Astrocyte (in vitro differentiated cells and primary cell): ENCODE measurements around the gene WNT3. TPM values are rescaled to one million over a fixed set of nuclear protein-coding genes. Genes with fewer than 3 reads are reported as not detected.

Experiments used
- DNase-seq: peaks from one replicate; pipeline ENCODE4 v3.0.0-alpha.2; 2010; ENCODE audit warnings: low read depth
- FAIRE-seq: peaks from 2 replicates; lab custom pipeline; 2011; peaks lifted over from hg19 to GRCh38; lab: Jason Lieb, UNC
- H2AFZ ChIP-seq: 2 replicates; pipeline ENCODE4 v1.6.0; 2012; ENCODE audit warnings: low read depth, low read length, inconsistent platforms
- H3K27ac ChIP-seq: 2 replicates; pipeline ENCODE4 v1.5.1; 2011; ENCODE audit warnings: low read depth, low read length, inconsistent platforms
- H3K27me3 ChIP-seq: 2 replicates; pipeline ENCODE4 v1.6.0; 2011; ENCODE audit warnings: low read length, inconsistent platforms; ENCODE audit not compliant: insufficient read depth
- H3K36me3 ChIP-seq: 2 replicates; pipeline ENCODE4 v1.5.1; 2011; ENCODE audit warnings: low read length, inconsistent platforms; ENCODE audit not compliant: insufficient read depth
- H3K4me1 ChIP-seq: 2 replicates; pipeline ENCODE4 v1.5.1; 2011; ENCODE audit warnings: low read length, inconsistent platforms; ENCODE audit not compliant: insufficient read depth
- H3K4me2 ChIP-seq: 2 replicates; pipeline ENCODE4 v1.6.0; 2012; ENCODE audit warnings: low read length, inconsistent platforms
- H3K4me3 ChIP-seq: 2 replicates; pipeline ENCODE4 v1.5.1; 2011; ENCODE audit warnings: low read depth, mild to moderate bottlenecking, low read length, inconsistent platforms; ENCODE audit not compliant: insufficient read depth
- H3K79me2 ChIP-seq: 2 replicates; pipeline ENCODE4 v1.6.0; 2012; ENCODE audit warnings: mild to moderate bottlenecking, low read length, inconsistent platforms; ENCODE audit not compliant: insufficient read depth
- H3K9ac ChIP-seq: 2 replicates; pipeline ENCODE4 v1.6.0; 2012; ENCODE audit warnings: mild to moderate bottlenecking, low read length, inconsistent platforms
- H3K9me3 ChIP-seq: 2 replicates; pipeline ENCODE4 v1.5.1; 2012; ENCODE audit warnings: low read depth, mild to moderate bottlenecking, low read length, inconsistent platforms; ENCODE audit not compliant: insufficient read depth
- H4K20me1 ChIP-seq: 2 replicates; pipeline ENCODE4 v1.6.0; 2012; ENCODE audit warnings: low read length, inconsistent platforms; ENCODE audit not compliant: insufficient read depth
- H3K27ac Mint-ChIP-seq: one replicate; pipeline ENCODE4 v1.8.0; 2021; ENCODE audit warnings: mild to moderate bottlenecking, mixed read lengths; ENCODE audit not compliant: unreplicated experiment
- H3K27me3 Mint-ChIP-seq: one replicate; pipeline ENCODE4 v1.8.0; 2021; ENCODE audit warnings: low read depth, mixed read lengths; ENCODE audit not compliant: unreplicated experiment
- H3K36me3 Mint-ChIP-seq: one replicate; pipeline ENCODE4 v1.8.0; 2021; ENCODE audit warnings: low read depth, mixed read lengths; ENCODE audit not compliant: unreplicated experiment
- H3K4me1 Mint-ChIP-seq: one replicate; pipeline ENCODE4 v1.8.0; 2021; ENCODE audit warnings: low read depth, mixed read lengths; ENCODE audit not compliant: unreplicated experiment
- H3K4me3 Mint-ChIP-seq: one replicate; pipeline ENCODE4 v1.8.0; 2021; ENCODE audit warnings: mild to moderate bottlenecking, moderate library complexity, mixed read lengths; ENCODE audit not compliant: unreplicated experiment
- H3K9me3 Mint-ChIP-seq: one replicate; pipeline ENCODE4 v1.8.0; 2021; ENCODE audit warnings: mild to moderate bottlenecking, mixed read lengths; ENCODE audit not compliant: unreplicated experiment
- CTCF ChIP-seq: IDR thresholded peaks from 2 replicates; pipeline ENCODE4 v1.5.1; 2011; ENCODE audit warnings: low read depth, mild to moderate bottlenecking, inconsistent platforms, low read length, moderate library complexity; ENCODE audit not compliant: insufficient read depth
- EZH2 ChIP-seq: IDR thresholded peaks from 2 replicates; pipeline ENCODE4 v1.6.1; 2012; ENCODE audit warnings: mild to moderate bottlenecking, low read length, inconsistent platforms; ENCODE audit not compliant: insufficient read depth
- total RNA-seq: library from RNA; stranded (reverse); gene quantifications from 2 replicates; pipeline ENCODE4 v1.2.1, GENCODE V29; 2021

Gene WNT3
- total RNA-seq, 1 donor from 2014 or later: 2.4 TPM

- Histone ChIP-seq H3K9ac (no peak overlapping the region), H4K20me1 (no peaks in the 10 kb centered on the region), H3K27me3 (peaks cover 13% of the 10 kb centered on the region), H3K4me2 (no peak overlapping the region), H3K4me1 (peaks cover 16% of the 10 kb centered on the region), H2AFZ (no peak overlapping the region), H3K79me2 (no peaks in the 10 kb centered on the region), H3K9me3 (no peaks in the 10 kb centered on the region), H3K27ac (no peak overlapping the region), H3K4me3 (no peak overlapping the region), H3K36me3 (no peaks in the 10 kb centered on the region)
- Mint-ChIP-seq H3K27me3 (peaks cover 31% of the 10 kb centered on the region), H3K4me1 (peaks cover 10% of the 10 kb centered on the region), H3K4me3 (no peak overlapping the region), H3K36me3 (no peaks in the 10 kb centered on the region), H3K27ac (peak overlapping the region; percentile 62), H3K9me3 (no peaks in the 10 kb centered on the region)
- DNase-seq (no peak), FAIRE-seq (no peak)
- TF ChIP-seq CTCF (no peak), EZH2 (no peak)
Measured at GRCh38 chr17:46837521-46837920, 19.0 kb upstream of the WNT3 start.

DNA sequence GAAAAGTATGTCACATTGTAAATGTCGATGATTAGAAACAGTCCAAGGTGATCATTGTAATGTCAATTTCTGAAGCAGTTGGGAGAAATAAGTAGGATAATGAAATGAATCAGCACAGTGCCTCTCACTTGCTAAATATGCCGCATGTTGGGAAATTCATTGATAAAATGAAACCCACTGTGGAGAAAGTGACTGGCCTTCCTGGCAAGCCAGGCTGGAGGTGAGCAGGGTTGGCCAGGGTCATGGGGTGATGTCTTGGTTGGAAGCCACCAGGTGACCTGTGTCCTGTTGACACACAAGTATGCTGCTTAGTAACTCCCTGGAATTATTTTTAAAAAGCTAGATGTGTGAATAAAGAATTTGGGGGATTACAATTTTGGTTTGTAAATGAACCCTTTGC is 18.0 kb upstream of the WNT3 start:
- peaks cover 11% of the 10 kb centered on the region for H3K27me3 ChIP-seq
- no peak overlapping the region for H3K27ac ChIP-seq
- Mint-ChIP-seq H3K9me3 (no peaks in the 10 kb centered on the region), H3K4me3 (no peak overlapping the region), H3K27me3 (peaks cover 29% of the 10 kb centered on the region), H3K4me1 (peaks cover 10% of the 10 kb centered on the region), H3K36me3 (no peaks in the 10 kb centered on the region), H3K27ac (no peak overlapping the region)
- H3K4me1 ChIP-seq: peaks cover 13% of the 10 kb centered on the region
- TF ChIP-seq EZH2 (no peak), CTCF (no peak)
- H3K9me3 ChIP-seq: no peaks in the 10 kb centered on the region
- no peak overlapping the region for H3K9ac ChIP-seq
- FAIRE-seq (no peak), DNase-seq (no peak)
- no peaks in the 10 kb centered on the region for H3K79me2 ChIP-seq
- no peak overlapping the region for H3K4me3 ChIP-seq
- no peaks in the 10 kb centered on the region for H4K20me1 ChIP-seq
- H2AFZ ChIP-seq: no peak overlapping the region
- no peaks in the 10 kb centered on the region for H3K36me3 ChIP-seq
- H3K4me2 ChIP-seq: no peak overlapping the region

- H3K27me3 Mint-ChIP-seq: peaks cover 32% of the 10 kb centered on the region
- no peak overlapping the region for H3K4me3 Mint-ChIP-seq
- Histone ChIP-seq H3K9ac (no peak overlapping the region), H3K36me3 (no peaks in the 10 kb centered on the region), H2AFZ (no peak overlapping the region), H3K4me1 (peaks cover 13% of the 10 kb centered on the region), H3K4me3 (no peak overlapping the region), H3K4me2 (no peak overlapping the region), H3K9me3 (no peaks in the 10 kb centered on the region), H3K27me3 (peaks cover 4% of the 10 kb centered on the region), H4K20me1 (no peaks in the 10 kb centered on the region), H3K27ac (no peak overlapping the region), H3K79me2 (no peaks in the 10 kb centered on the region)
- FAIRE-seq: no peak
- H3K9me3 Mint-ChIP-seq: no peaks in the 10 kb centered on the region
- no peak overlapping the region for H3K27ac Mint-ChIP-seq
- no peak for DNase-seq
- H3K36me3 Mint-ChIP-seq: no peaks in the 10 kb centered on the region
- TF ChIP-seq CTCF: no peak
- no peak for TF ChIP-seq EZH2
- H3K4me1 Mint-ChIP-seq: peaks cover 10% of the 10 kb centered on the region
Measured at GRCh38 chr17:46834846-46835245, 16.4 kb upstream of the WNT3 start.
